IPS-11a (cell line): ENCODE measurements around the gene DLGAP1.

Experiments
- H3K4me3 ChIP-seq: one replicate; pipeline ENCODE4 v1.5.1; 2013; ENCODE audit warnings: low read depth, low read length, control low read depth

DLGAP1 gene

DNA sequence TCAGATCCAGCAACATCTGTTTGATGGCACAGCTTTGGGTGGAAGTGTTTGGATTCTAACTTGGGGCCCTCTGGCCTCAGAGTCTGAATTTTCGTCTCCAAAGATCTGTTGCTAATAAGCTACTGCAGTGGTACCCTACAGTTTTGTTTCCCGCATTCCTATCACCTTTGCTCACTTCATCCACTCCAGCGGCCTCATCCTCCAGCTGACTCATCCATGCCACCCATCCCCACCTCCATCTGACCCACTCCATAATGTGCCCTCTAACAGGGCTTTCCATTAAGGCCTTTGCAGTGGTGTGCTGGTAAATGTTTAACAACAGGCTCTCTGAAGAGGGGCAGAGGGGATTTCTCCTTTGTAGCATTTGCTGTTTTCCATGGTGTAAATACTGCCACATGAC, 779.7 kb downstream of the DLGAP1 start:
- no peak overlapping the region for H3K4me3 ChIP-seq

DNA sequence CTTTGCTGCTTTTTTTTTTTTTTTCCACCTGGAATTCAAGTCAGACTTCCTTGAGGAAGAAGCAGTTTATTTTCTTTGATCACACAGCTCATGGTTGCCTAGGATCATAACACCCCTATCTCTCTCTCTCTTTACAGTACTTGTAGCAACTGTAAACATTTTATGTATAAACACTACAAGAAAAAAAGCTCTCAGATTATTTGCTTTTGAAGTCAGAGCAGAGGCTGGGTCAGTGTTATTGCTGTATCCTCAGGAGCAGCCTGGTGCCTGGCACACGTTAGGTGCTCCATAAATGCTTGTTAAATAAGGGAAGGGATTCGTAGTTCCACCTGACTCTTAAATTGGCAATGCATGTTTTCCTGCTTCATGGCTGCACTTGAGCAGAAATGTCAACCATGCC, 783.9 kb downstream of the DLGAP1 start:
- no peak overlapping the region for H3K4me3 ChIP-seq

DNA sequence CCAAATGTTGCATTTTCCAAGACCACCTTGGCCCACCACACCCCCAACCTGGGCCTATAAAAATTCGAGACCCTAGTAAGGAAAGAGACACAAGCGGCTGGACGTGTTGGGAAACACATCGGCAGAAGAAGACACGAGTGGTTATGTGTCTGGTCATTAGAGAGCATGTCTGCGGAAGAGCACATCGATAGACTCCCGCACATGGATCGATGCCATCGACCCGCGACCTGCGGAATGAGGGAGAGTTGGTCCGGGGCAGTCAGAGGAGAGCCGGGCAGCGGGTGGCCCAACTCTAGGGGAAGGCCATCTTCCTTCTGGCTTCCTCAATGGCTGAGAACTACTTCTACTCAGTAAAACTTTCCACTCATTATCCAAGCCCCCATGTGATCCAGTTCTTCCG, 785.7 kb downstream of the DLGAP1 start:
- H3K4me3 ChIP-seq, result no peak overlapping the region

DNA sequence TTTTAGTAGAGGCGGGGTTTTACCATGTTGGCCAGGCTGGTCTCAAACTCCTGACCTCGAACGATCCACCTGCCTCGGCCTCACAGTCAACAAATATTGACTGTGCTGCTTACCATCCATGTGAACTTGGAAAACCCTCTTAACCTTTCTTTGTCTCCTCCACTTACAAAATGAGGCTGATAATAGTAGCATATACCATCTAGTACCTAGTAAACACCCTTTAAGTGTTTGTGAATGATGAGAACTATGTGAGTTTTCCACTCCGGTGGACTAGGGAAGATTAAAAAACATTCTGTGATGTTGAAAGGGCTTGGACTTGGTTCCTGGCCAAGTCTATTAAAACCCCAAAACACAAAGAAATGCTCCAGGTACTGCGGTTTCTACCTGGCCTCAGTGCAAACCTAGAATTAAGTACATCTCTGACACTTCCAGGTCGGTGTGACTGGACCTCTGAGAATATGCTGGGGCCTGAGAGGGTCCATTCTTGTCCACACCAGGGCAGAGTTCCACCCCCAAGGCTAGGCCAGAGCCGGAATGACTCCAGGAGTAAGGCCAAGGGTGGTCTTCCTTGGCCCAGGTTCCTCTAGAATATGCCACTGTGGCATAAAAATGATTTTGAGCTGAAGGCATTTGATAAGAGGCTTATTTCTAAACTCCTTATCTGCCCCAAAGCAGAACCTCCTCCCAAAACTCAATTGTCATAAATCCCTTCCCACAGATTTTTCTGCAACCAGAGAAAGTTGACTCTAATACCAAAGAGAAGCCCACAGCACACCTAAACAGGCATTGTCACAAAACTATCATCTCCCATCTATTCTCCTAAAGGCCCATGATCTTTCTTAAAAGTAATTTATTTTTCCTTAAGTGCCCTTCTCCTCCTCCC, 787.6 kb downstream of the DLGAP1 start:
- no peak overlapping the region for H3K4me3 ChIP-seq

DNA sequence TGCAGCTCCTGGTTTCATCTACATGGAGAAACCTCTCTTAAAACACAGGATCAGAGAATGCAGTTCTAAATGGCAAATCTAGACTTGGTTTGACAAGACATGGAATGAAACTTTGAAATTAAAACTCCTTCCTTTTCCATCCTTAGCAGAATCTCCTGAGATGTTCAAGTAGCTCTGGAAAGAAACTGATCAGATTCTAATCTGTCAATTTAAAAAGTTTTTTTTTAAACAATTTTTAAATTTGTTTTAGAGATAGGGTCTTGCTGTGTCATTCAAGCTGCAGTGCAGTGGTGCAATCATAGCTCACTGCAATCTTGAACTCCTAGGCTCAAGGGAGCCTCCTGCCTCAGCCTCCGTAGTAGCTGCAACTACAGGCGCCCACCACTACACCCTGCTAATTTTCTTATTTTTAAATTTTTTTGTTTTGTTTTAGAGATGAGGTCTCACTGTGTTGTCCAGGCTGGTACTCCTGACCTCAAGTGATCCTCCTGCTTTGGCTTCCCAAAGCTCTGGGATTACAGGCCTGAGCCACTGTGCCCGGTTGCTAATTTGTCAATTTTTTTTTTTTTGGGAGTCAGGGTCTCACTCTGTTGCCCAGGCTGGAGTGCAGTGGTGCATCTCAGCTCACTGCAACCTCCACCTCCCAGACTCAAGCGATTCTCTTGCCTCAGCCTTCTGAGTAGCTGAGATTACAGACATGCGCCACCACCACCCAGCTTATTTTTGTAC, 788.4 kb downstream of the DLGAP1 start:
- no peak overlapping the region for H3K4me3 ChIP-seq

DNA sequence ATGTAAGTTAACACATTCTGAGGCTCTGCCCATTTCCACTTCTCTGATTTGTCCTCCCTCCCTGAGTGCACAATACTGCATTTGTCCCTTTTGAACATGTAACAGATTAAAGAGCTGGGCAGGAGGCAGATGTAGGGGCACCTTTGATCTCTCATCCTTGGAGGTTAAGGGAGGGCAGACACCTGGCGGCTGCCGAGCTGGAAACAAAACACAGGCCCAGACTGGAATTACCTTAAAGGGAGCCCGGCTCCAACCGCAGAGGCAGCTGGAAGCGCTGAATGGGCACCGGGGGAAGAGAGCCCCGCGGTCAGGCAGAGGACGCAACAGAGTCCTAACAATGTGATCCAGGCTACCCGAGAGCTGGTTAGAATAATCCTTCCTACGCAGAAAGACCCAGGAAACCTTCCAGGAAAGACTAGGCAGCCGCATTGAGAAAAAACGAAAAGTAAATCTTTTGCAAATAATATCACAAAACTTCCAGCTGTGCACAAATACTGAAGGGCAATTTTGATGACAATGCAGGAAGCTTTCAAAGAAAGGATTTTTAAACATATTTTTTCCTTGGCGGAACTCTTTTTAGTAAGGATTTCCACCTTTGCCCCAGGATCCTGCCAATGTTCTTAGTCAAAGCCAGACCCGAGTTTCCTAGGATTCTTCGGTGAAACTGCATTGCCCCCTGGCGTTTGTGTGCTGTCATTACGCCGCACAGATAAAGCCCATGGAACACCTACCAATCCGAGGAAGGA, 789.2 kb downstream of the DLGAP1 start:
- H3K4me3 ChIP-seq, result no peak overlapping the region

DNA sequence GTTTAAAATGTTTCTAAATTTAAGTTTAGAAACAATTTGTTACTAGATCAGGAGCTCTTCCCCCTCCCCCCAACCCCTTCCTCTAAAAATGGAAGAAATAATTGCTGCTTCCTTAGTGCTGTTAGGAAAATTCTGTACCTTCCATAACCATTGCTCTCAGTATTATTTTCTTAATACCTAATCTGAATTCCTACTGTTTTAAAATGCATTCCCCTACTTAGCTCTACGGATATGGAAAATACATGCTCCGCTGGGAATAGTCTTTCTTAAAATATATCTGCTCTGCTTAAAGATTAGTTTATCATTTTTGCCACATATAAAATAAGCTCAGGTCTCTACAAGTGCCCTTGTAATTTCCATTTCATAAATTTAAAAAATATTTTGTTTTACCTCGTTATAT, 789.9 kb downstream of the DLGAP1 start:
- H3K4me3 ChIP-seq, result no peak overlapping the region

DNA sequence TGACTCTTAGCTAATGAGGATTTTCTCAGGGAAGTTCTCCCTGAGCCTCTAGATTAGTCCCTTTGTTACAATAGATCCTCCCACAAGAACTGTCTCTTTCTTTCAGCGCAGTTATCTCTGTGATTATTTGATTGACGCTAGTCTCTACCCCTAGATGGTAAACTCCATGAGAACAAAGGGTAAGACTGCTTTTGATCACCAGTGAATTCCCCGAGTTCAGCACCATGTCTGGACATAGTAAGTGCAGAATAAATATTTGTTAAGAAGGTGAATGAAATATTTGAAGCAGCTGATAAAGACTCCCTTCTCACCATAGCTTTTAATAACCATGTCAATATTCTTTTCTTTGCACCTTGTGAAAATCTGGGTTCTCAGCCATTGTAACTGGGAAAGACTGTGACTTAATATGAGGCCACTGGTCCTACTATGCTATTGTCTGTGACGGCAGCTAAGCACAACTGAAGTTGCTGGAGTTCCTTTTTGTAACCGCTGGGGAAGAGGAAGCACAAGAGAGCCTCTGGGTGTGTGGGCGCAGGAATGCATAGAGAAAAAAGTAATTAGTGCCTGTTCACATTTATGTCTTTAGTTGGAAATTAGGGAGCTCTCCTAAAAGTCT, 790.4 kb downstream of the DLGAP1 start:
- H3K4me3 ChIP-seq, result no peak overlapping the region

DNA sequence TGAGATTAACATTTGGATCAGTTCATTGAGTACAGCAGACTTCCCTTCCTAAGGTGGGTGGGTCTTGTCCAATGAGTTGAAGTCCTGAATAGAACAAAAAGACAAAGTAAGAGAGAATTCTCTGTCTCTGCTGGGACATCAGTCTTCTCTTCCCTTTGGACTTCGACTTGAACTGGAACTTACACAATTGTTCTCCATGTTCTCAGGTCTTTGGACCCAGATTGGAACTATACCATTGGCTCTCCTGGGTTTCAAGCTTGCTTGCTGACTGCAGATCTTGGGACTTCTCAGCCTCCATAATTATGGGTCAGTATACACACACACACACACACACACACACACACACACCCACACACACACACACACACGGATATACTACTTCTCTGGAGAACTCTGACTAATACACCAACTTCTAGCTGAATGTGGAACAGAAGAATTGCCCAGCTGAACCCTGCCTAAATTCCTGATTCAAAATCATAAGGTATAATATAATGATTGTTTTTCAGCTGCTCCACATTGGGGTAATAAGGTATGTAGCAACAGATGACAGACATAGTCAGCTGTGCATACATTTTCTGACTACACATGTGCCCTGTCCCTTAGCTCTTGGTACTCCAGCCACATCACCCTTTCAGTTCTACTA, 791.1 kb downstream of the DLGAP1 start:
- no peak overlapping the region for H3K4me3 ChIP-seq

DNA sequence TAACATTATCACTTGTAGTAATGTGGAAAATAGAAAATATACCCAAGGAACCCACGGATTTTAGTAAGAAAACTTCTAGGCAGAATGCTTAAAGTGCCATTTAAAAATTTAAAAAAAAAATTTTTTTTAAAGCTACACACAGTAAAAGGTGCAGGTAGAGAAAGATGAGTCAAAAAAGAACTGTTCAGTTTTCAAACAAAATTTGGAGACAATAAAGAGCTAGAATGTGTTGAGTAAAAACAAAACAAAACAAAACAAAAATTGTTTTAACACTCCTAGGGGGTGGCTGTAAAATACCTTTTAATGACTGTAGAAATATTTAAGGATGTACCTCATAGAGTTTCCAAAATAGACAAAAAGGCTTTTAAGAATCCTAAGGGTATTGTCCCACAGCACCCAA, 793.1 kb downstream of the DLGAP1 start:
- no peak overlapping the region for H3K4me3 ChIP-seq

DNA sequence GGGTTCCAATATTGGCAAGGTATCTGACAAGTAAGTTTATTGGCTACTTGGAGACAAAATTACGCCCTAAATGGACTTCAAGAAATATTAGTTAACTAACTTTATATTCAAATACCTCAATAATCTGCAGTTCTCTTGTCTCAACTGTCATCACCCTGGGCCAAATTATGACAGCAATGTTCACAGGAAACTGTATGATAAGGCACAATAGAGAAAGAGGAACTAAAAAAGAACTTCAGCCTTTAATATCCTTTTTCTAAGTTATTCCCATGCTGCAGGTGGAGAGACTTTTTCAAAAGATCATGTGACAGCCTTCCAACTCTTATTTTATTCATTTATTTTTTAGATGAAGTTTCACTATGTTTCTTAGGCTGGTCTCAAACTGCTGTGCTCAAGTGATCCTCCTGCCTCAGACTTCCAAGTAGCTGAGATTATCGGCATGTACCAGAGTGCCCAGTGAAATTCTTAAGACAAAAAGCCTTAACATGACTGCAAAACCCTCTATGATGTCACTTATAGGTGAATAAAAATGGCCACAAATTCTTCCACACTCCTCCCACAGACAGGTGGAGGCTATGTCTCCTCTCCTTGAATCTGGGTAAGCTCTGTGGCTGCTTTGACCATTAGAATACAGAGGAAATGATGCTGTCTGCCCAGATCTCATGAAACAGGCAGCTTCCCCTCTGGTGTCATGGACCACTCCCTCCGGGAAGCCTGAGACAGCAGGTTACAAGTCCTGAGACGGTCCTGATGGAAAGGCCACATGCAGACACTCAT, 794.2 kb downstream of the DLGAP1 start:
- H3K4me3 ChIP-seq, result no peak overlapping the region

DNA sequence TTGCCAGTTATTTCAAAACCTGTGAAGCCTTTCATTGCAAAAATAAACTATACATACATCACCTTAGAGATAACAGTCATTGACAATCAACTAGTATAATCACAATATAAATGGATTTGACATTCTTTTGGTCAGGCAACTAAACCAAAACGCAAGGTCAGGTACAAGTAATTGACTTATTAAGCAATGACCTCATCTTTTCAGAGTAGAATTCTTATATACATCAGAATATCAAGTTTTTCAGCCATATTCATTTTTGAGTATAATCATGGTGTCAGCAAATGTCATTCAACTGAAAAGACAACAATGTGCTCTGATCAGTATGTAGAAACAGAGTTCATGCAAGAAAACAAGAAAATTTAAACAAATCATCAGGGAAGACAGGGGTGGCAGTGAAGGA, 796.6 kb downstream of the DLGAP1 start:
- no peak overlapping the region for H3K4me3 ChIP-seq

DNA sequence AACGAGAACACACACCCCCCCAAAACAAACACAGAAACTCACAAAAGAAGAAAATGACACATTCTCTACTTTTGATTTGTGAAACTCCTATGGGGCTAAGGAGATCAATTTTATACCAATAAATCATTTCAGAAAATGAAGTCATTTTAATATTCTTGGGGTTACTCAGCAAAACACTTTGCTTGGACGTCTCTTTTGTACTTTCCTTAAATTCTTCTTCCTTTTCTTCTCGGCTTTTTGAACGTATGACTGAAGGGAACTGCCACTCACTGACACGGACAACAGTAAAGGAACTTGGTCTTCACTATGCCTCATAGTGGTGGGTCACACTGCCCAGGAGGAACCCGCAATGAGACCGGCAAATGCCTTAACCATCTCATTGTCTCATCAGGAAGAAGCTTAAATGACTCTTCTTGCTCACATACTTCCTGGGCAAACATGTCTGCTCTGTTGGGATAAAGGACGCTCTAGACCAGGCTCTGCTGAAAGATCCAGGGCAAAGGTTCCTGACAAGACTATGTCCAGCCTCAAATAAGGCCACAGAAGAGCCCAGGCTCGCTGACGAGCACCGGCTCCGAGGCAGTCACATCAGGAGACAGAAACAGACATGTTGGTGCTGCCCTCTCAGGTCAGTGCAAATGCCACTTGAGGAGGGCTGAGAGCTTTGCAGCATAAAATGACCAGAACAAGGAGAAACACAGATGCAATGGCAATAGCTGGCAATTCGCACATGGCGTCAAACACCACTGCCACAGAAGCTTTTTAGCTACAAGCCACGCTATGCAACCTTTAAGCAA, 799.7 kb downstream of the DLGAP1 start:
- no peak overlapping the region for H3K4me3 ChIP-seq

DNA sequence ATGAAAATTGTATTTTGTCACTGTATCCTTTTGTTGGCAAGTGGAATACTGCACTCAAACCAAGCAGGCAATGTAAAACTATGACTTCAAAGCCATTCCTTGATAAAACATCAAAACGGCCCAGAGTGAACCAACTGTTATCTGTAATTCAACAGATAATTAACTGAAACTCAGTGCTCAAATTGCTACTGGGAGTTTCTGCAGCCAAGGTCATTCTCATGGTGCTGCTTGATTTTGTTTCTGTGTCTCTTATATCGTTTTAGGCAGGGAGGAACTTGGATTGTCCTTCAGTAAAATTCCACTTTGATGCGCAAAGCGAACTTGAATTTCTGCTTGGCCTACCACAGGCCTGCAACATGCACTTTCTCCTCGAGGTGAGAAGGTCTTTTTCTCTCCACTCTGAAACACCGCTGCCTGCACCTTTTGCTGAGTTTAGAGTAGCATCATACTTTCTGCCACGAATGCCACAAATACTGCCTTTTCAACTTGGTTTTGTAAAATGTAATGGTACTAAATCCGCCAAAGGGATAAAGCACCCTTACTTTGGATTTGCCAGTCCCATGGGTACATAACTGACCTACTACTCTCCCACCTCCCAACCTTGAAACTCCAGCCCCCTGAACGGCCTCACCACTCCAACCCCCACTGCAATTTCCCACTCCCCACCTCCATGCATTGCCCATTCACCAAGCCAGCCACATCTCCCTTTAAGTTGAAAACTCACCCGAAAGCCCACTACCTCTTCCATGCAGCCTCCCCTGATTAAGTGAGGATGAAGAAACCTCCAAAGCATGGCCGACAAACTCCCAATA, 800.5 kb downstream of the DLGAP1 start:
- H3K4me3 ChIP-seq, result no peak overlapping the region

DNA sequence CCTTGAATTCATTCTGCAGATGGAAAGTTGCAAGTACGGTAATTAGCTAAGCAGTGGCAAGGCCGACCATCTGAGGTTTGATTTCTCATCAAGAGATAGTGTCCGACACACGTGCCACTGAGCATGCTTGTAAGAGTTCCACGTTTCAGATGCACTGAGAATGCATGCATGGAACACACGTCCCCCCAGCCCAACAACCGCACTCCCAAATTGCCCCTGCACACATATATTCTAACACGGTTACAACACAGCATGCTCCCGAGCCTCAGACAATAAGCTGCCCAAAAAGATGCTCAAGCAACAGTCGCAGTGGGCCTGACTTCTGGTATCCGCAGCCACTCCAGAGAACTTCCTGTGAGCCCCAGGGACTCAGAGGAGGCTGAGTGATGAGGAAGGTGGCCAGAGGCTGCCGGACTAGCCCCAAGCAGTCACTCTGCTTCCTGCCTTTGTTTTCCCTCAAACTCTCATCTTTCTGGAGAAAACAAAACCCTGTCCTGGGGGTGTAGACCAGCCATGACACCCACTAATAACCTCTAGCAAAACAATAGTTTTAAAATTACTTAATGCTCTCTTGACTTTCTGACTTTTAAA, 801.2 kb downstream of the DLGAP1 start:
- no peak overlapping the region for H3K4me3 ChIP-seq

DNA sequence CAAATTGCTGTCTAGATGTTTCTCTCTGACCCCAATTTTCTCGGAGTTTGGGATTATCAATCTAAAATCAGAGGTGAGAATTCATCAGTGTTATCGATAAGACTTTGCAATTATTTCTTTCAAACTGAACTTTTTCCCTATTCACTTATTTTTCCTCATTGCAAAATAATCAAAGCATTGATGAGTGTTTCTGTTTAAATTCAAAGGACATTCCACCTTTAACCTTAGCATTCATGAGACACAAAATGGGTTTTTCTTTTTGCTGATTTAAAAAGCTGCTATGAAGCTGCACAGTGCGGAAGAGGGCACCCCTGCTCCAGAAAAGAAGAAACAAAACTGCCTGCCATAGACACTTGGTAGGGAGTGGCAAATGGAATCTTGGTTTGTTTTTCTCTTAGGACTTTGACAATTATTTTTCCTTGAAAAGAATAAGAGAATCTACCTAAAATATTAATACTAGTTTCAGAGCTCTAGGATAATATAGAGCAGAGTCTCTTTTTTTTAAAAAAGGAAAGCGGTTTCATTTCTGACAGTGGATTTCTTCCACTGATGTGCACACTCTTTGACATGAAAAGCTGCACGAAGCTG, 801.8 kb downstream of the DLGAP1 start:
- no peak overlapping the region for H3K4me3 ChIP-seq

DNA sequence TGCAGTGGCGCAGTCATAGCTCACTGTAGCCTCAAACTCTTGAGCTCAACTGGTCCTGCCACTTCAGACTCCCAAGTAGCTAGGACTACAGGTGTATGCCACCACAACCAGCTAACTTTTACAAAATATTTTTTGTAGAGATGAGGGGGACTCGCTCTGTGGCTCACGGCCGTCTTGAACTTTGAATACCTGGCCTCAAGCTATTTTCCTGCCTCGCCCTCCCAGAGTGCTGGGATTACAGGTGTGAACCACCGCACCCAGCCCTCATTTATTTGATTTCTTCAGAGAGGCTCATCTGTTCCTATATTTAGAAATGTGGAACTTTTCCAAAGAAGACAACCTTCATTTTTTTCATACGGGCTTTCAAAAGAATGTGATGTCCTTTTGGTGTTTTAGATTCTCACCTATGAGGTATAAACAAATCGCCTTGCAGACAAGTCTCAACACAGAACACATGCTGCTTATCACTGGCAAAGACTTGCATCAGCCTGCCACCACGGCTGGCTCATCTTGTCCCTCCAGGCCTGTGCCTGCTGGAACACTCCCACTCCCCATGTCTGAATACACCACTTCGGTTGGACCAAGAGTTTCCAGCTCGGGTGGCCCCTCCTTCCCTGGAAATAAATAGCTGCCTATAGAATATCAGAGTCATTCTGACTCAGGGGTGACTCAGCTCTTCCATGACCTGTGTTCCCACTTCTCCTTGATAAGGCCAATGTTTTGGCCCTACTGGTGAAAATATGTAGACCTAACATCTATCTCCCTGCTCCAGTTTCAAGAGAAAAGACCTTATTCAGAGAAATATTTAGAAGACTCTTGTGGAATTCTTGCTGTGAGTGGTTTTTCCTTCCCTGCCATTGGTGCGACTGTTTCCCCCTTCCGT, 802.5 kb downstream of the DLGAP1 start:
- no peak overlapping the region for H3K4me3 ChIP-seq
